B cell (primary cell): ENCODE data around the gene ADAMTS16. TPM values are rescaled to one million over a fixed set of nuclear protein-coding genes. Genes with fewer than 3 reads are reported as not detected.

Source experiments
- ATAC-seq: fragments of 200-7000 bp; cut with Tn5 transposase; one replicate; pipeline ENCODE4 v1.10.0; 2021; ENCODE audit warnings: low read depth, mild to moderate bottlenecking, moderate number of reproducible peaks, moderate library complexity
- CTCF ChIA-PET: fragments of 350-600 bp; sonication (Branson Sonifier 250); formaldehyde crosslinking; loops from one replicate; lab custom pipeline; 2021; ENCODE audit warnings: antibody characterized with exemption, inconsistent platforms; lab: Charles Lee
- POLR2A ChIA-PET: fragments of 350-600 bp; sonication (Branson Sonifier 250); formaldehyde crosslinking; loops from one replicate; lab custom pipeline; 2021; ENCODE audit warnings: antibody characterized with exemption; lab: Charles Lee
- DNase-seq: peaks from one replicate; pipeline ENCODE4 v3.0.0; 2013
- H2AFZ ChIP-seq: 2 replicates; pipeline ENCODE4 v1.6.1; 2012; ENCODE audit warnings: mild to moderate bottlenecking, low read depth, low read length; ENCODE audit not compliant: insufficient read depth, poor library complexity, severe bottlenecking
- H3K27ac ChIP-seq, 2 donors: 1 replicate in 1 of 2; 2 replicates in 1 of 2; pipeline ENCODE4 v1.5.1; 2012 to 2013; ENCODE audit warnings: low read length in 2 of 2, mild to moderate bottlenecking in 2 of 2, moderate library complexity in 1 of 2
- H3K27me3 ChIP-seq, 4 experiments: fragments of 200-600 bp in 1 of 4; sonication (generic) in 1 of 4; replicated peaks in 1 of 4; 1 replicate in 2 of 4; 2 replicates in 2 of 4; pipeline versions ENCODE4 v1.6.1 to v1.7.0; 2013 to 2016; ENCODE audit warnings: low read length in 3 of 4, mild to moderate bottlenecking in 2 of 4, mixed read lengths in 1 of 4, moderate library complexity in 1 of 4; ENCODE audit not compliant: insufficient read depth in 4 of 4, control insufficient read depth in 3 of 4; ENCODE audit errors: control extremely low read depth in 1 of 4
- H3K36me3 ChIP-seq, 2 experiments: replicated peaks in 1 of 2; 1 replicate in 1 of 2; 2 replicates in 1 of 2; pipeline versions ENCODE4 v1.6.1 to v1.7.1; 2013; ENCODE audit warnings: low read length in 1 of 2; ENCODE audit not compliant: insufficient read depth in 2 of 2, control insufficient read depth in 1 of 2; ENCODE audit errors: control extremely low read depth in 1 of 2, extremely low read depth in 1 of 2
- H3K4me1 ChIP-seq, 2 donors: fragments of 200-600 bp in 1 of 2; sonication (generic) in 1 of 2; 1 replicate in 1 of 2; 2 replicates in 1 of 2; pipeline versions ENCODE4 v1.5.1 to v1.6.1; 2013 to 2017; ENCODE audit warnings: low read length in 2 of 2; ENCODE audit not compliant: control insufficient read depth in 2 of 2, insufficient read depth in 2 of 2
- H3K4me2 ChIP-seq: replicated peaks from 2 replicates; pipeline ENCODE3; 2012; ENCODE audit warnings: mild to moderate bottlenecking, low read depth, low read length; ENCODE audit not compliant: poor library complexity, severe bottlenecking
- H3K4me3 ChIP-seq, 5 experiments: fragments of 200-600 bp in 1 of 5; sonication (generic) in 1 of 5; 1 replicate in 3 of 5; 2 replicates in 2 of 5; pipeline versions ENCODE4 v1.5.1 to v1.7.0; 2011 to 2016; ENCODE audit warnings: low read length in 4 of 5, mild to moderate bottlenecking in 4 of 5, low read depth in 2 of 5, control low read depth in 1 of 5, moderate library complexity in 1 of 5; ENCODE audit not compliant: insufficient read depth in 1 of 5; ENCODE audit errors: control extremely low read depth in 1 of 5, extremely low read depth in 1 of 5
- H3K79me2 ChIP-seq: fragments of 200-600 bp; sonication (generic); one replicate; pipeline ENCODE4 v1.6.0; 2016; ENCODE audit warnings: low read length; ENCODE audit not compliant: control insufficient read depth, insufficient read depth
- H3K9ac ChIP-seq: fragments of 200-600 bp; sonication (generic); 2 replicates; pipeline ENCODE4 v1.6.1; 2017; ENCODE audit warnings: mild to moderate bottlenecking, low read length, moderate library complexity
- H3K9me3 ChIP-seq, 3 donors: one replicate each; pipeline versions ENCODE4 v1.6.1 to v1.7.1; 2013; ENCODE audit warnings: low read length in 2 of 3; ENCODE audit not compliant: control insufficient read depth in 2 of 3, insufficient read depth in 1 of 3; ENCODE audit errors: control extremely low read depth in 1 of 3
- H4K20me1 ChIP-seq: 2 replicates; pipeline ENCODE4 v1.6.0; 2012; ENCODE audit warnings: mild to moderate bottlenecking, low read length; ENCODE audit not compliant: insufficient read depth, control insufficient read depth, poor library complexity, severe bottlenecking
- H3K27ac Mint-ChIP-seq: one replicate; pipeline ENCODE4 v1.8.0; 2021; ENCODE audit warnings: mixed read lengths
- H3K27me3 Mint-ChIP-seq: one replicate; pipeline ENCODE4 v1.8.0; 2021; ENCODE audit warnings: mixed read lengths
- H3K4me1 Mint-ChIP-seq: one replicate; pipeline ENCODE4 v1.8.0; 2021; ENCODE audit warnings: mixed read lengths
- H3K4me3 Mint-ChIP-seq: one replicate; pipeline ENCODE4 v1.8.0; 2021; ENCODE audit warnings: mixed read lengths
- H3K9me3 Mint-ChIP-seq: one replicate; pipeline ENCODE4 v1.8.0; 2022; ENCODE audit warnings: mixed read lengths; ENCODE audit not compliant: insufficient read depth
- EZH2 ChIP-seq: IDR thresholded peaks from 2 replicates; pipeline ENCODE4 v1.6.1; 2012; ENCODE audit warnings: borderline replicate concordance, low read depth, mild to moderate bottlenecking, moderate library complexity, low read length; ENCODE audit not compliant: insufficient read depth, poor library complexity, severe bottlenecking
- WGBS: methylation state at CpG from one replicate; pipeline ENCODE4 v1.1.5; 2013; ENCODE audit warnings: missing lambda C conversion rate; ENCODE audit not compliant: insufficient coverage; 5-methylcytosine and 5-hydroxymethylcytosine counted together
- intact Hi-C: fragments of 100-400 bp; cut with micrococcal nuclease; formaldehyde crosslinking; loops from one replicate; pipeline ENCODE4 v1.10.0; 2022
- polyA plus RNA-seq: library from polyadenylated mRNA; depleted of rRNA; stranded (reverse); fragments of >200 nt; gene quantifications from 2 replicates; pipeline ENCODE4 v1.2.3, GENCODE V29; 2012
- total RNA-seq, 2 donors: library from RNA; stranded (reverse); fragments of 120-200 nt in 1 of 2; gene quantifications; 1 replicate in 1 of 2; 2 replicates in 1 of 2; pipeline versions ENCODE4 v1.2.3 to v1.2.4, GENCODE V29; 2013 to 2022
- TF ChIP-seq, protein P1 (sequence below): fragments of 200-600 bp; IDR thresholded peaks from one replicate; pipeline ENCODE4 v1.8.0; 2022; ENCODE audit warnings: antibody characterized with exemption, mild to moderate bottlenecking

ADAMTS16 gene
- total and polyA plus RNA-seq, 2 donors (not counting 1 experiment from before 2014, with no cell fraction given): not detected

DNA sequence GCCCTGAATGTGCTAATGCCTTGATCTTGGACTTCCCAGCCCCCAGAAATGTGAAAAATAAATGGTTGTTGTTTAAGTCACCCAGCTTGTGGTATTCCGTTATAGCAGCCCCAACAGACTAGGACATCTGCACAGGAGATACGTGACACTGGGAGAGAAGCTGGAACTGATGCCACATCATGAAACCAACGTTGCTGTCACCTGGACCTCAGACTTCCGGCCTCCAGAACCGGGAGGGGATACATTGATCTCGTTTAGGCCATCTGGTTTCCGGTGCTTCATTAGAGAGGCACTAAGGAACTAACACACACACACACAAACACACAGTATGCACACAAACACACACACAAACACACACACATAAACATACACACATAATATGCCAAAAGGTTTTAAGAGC is 207.3 kb downstream of the ADAMTS16 start:
- TF ChIP-seq, protein P1, sequence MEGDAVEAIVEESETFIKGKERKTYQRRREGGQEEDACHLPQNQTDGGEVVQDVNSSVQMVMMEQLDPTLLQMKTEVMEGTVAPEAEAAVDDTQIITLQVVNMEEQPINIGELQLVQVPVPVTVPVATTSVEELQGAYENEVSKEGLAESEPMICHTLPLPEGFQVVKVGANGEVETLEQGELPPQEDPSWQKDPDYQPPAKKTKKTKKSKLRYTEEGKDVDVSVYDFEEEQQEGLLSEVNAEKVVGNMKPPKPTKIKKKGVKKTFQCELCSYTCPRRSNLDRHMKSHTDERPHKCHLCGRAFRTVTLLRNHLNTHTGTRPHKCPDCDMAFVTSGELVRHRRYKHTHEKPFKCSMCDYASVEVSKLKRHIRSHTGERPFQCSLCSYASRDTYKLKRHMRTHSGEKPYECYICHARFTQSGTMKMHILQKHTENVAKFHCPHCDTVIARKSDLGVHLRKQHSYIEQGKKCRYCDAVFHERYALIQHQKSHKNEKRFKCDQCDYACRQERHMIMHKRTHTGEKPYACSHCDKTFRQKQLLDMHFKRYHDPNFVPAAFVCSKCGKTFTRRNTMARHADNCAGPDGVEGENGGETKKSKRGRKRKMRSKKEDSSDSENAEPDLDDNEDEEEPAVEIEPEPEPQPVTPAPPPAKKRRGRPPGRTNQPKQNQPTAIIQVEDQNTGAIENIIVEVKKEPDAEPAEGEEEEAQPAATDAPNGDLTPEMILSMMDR: no peak
- no peak for TF ChIP-seq EZH2
- WGBS: 81% methylated on average over 5 of the region's 7 CpGs
- Histone ChIP-seq H3K4me1 (no peaks in the 10 kb centered on the region), H3K79me2 (no peaks in the 10 kb centered on the region), H3K27ac (no peak overlapping the region), H3K9me3 (peaks cover 0 to 17% (median 0%) of the 10 kb centered on the region in 3 donors), H3K4me3 (no peak overlapping the region), H3K9ac (no peak overlapping the region), H4K20me1 (no peaks in the 10 kb centered on the region), H3K4me2 (no peak overlapping the region), H3K36me3 (no peaks in the 10 kb centered on the region), H2AFZ (no peak overlapping the region), H3K27me3 (no peaks in the 10 kb centered on the region)
- H3K9me3 Mint-ChIP-seq: no peaks in the 10 kb centered on the region
- no peak overlapping the region for H3K4me3 Mint-ChIP-seq
- CTCF ChIA-PET: no interaction called here
- intact Hi-C loops: no loop called here
- POLR2A ChIA-PET: no interaction called here
- no peak overlapping the region for H3K27ac Mint-ChIP-seq
- ATAC-seq (no peak), DNase-seq (no peak)
- peaks cover 7% of the 10 kb centered on the region for H3K27me3 Mint-ChIP-seq
- peaks cover 4% of the 10 kb centered on the region for H3K4me1 Mint-ChIP-seq

DNA sequence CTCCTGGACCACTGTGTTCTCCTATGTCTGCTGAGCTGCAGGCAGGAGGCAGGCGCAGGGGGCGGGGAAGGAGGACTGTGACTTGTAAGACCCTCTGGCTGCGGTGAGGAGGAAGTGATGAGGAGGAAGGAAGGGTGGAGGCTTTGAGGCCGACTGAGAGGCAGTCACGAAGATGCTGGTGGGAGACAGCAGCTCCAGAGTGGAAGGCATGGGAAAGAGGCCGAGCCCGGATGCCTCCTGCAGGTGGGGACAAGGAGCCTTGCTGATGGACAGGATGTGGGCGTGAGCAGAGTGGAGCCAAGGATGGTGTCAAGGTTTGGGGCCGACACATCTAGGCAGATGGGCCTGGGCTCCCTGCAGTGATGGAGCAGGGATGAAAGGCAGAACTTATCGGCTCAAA is 208.0 kb downstream of the ADAMTS16 start:
- ChIA-PET POLR2A (no interaction called here), CTCF (no interaction called here)
- no peak overlapping the region for H3K27ac ChIP-seq
- H3K9ac ChIP-seq: no peak overlapping the region
- H3K36me3 ChIP-seq: no peaks in the 10 kb centered on the region
- TF ChIP-seq, protein P1: no peak
- no peak for TF ChIP-seq EZH2
- Mint-ChIP-seq H3K27me3 (peaks cover 7% of the 10 kb centered on the region), H3K27ac (no peak overlapping the region), H3K4me1 (peaks cover 4% of the 10 kb centered on the region), H3K4me3 (no peak overlapping the region), H3K9me3 (no peaks in the 10 kb centered on the region)
- H3K9me3 ChIP-seq: peaks cover 0 to 21% (median 0%) of the 10 kb centered on the region in 3 donors
- intact Hi-C loops: no loop called here
- H3K4me2 ChIP-seq: no peak overlapping the region
- WGBS: 64% methylated on average over 10 of the region's 10 CpGs
- DNase-seq (no peak), ATAC-seq (no peak)
- H3K79me2 ChIP-seq: no peaks in the 10 kb centered on the region
- no peak overlapping the region for H2AFZ ChIP-seq
- no peaks in the 10 kb centered on the region for H3K27me3 ChIP-seq
- H3K4me1 ChIP-seq: no peaks in the 10 kb centered on the region
- H4K20me1 ChIP-seq: no peaks in the 10 kb centered on the region
- H3K4me3 ChIP-seq: no peak overlapping the region
